HEK293 (cell line): ENCODE results near the gene EPHA2.

Source experiments
- CTCF ChIA-PET: fragments of 350-600 bp; formaldehyde crosslinking; extraction: SDS; loops from one replicate; lab custom pipeline; 2021; ENCODE audit warnings: antibody characterized with exemption; lab: Yijun Ruan, JAX
- POLR2A ChIA-PET: fragments of 300-600 bp; formaldehyde crosslinking; extraction: SDS; loops from one replicate; lab custom pipeline; 2020; ENCODE audit warnings: antibody characterized with exemption, inconsistent platforms; lab: Yijun Ruan, JAX
- H3K27ac ChIP-seq: fragments of 200-500 bp; sonication (Bioruptor generic); 2 replicates; pipeline ENCODE4 v1.5.1; 2014; ENCODE audit warnings: low read depth, low read length, control low read depth, inconsistent platforms; ENCODE audit errors: extremely low read depth
- H3K36me3 ChIP-seq, 2 experiments: fragments of 200-500 bp in 1 of 2; sonication (Bioruptor generic) in 1 of 2; 1 replicate in 1 of 2; 2 replicates in 1 of 2; pipeline ENCODE4 v1.5.1; 2014 to 2017; ENCODE audit warnings: inconsistent platforms in 2 of 2, low read length in 2 of 2; ENCODE audit not compliant: control insufficient read depth in 2 of 2, insufficient read depth in 1 of 2
- H3K4me1 ChIP-seq: fragments of 200-500 bp; sonication (Bioruptor generic); 2 replicates; pipeline ENCODE4 v1.5.1; 2014; ENCODE audit warnings: mild to moderate bottlenecking, low read length, inconsistent platforms; ENCODE audit not compliant: control insufficient read depth, insufficient read depth
- H3K4me3 ChIP-seq: 2 replicates; pipeline ENCODE4 v1.5.1; 2011; ENCODE audit warnings: low read depth, mild to moderate bottlenecking, control low read depth, low read length, moderate library complexity
- H3K9me3 ChIP-seq: fragments of 200-500 bp; sonication (Bioruptor generic); 2 replicates; pipeline ENCODE4 v1.5.1; 2014; ENCODE audit warnings: low read depth, low read length, inconsistent platforms; ENCODE audit not compliant: control insufficient read depth, insufficient read depth
- HOXA7 ChIP-seq: sonication (generic); formaldehyde crosslinking; IDR thresholded peaks from 2 replicates; pipeline ENCODE4 v1.8.1; 2022; ENCODE audit warnings: missing genetic modification reagents, borderline replicate concordance
- KLF8 ChIP-seq: fragments of 450-650 bp; formaldehyde crosslinking; IDR thresholded peaks from 2 replicates; pipeline ENCODE4 v1.5.1; 2016; ENCODE audit warnings: missing biosample characterization, missing genetic modification characterization
- RBAK ChIP-seq: fragments of 450-650 bp; formaldehyde crosslinking; IDR thresholded peaks from 2 replicates; pipeline ENCODE4 v1.5.1; 2016; ENCODE audit warnings: missing biosample characterization, missing genetic modification characterization
- SALL2 ChIP-seq: fragments of 450-650 bp; formaldehyde crosslinking; IDR thresholded peaks from 2 replicates; pipeline ENCODE4 v1.5.0; 2017; ENCODE audit warnings: missing biosample characterization, mild to moderate bottlenecking, missing genetic modification characterization, borderline replicate concordance
- SCRT1 ChIP-seq: fragments of 450-650 bp; formaldehyde crosslinking; IDR thresholded peaks from 2 replicates; pipeline ENCODE4 v1.5.1; 2016; ENCODE audit warnings: missing biosample characterization, missing genetic modification characterization, borderline replicate concordance
- TSHZ1 ChIP-seq: fragments of 450-650 bp; formaldehyde crosslinking; IDR thresholded peaks from 2 replicates; pipeline ENCODE4 v1.5.1; 2016; ENCODE audit warnings: missing biosample characterization, missing genetic modification characterization, borderline replicate concordance
- ZBTB49 ChIP-seq: fragments of 450-650 bp; formaldehyde crosslinking; IDR thresholded peaks from 2 replicates; pipeline ENCODE4 v1.5.1; 2016; ENCODE audit warnings: missing biosample characterization, missing genetic modification characterization, low read depth
- ZNF148 ChIP-seq: fragments of 450-650 bp; formaldehyde crosslinking; IDR thresholded peaks from 2 replicates; pipeline ENCODE4 v1.5.0; 2017; ENCODE audit warnings: missing biosample characterization, missing genetic modification characterization, borderline replicate concordance
- ZNF214 ChIP-seq: fragments of 450-650 bp; formaldehyde crosslinking; IDR thresholded peaks from 2 replicates; pipeline ENCODE4 v1.5.1; 2017; ENCODE audit warnings: missing biosample characterization, mild to moderate bottlenecking, missing genetic modification characterization, borderline replicate concordance
- ZNF280C ChIP-seq: fragments of 450-650 bp; formaldehyde crosslinking; IDR thresholded peaks from 2 replicates; pipeline ENCODE4 v1.5.1; 2016; ENCODE audit warnings: missing biosample characterization, missing genetic modification characterization
- ZNF366 ChIP-seq: fragments of 450-650 bp; formaldehyde crosslinking; conservative IDR thresholded peaks from 2 replicates; pipeline ENCODE4 v1.5.1; 2016; ENCODE audit warnings: missing biosample characterization, missing genetic modification characterization
- ZNF391 ChIP-seq: fragments of 450-650 bp; formaldehyde crosslinking; IDR thresholded peaks from 2 replicates; pipeline ENCODE4 v1.5.1; 2016; ENCODE audit warnings: low read depth, missing biosample characterization, missing genetic modification characterization, borderline replicate concordance
- ZNF449 ChIP-seq: fragments of 450-650 bp; formaldehyde crosslinking; IDR thresholded peaks from 2 replicates; pipeline ENCODE4 v1.5.1; 2017; ENCODE audit warnings: missing biosample characterization, mild to moderate bottlenecking, missing genetic modification characterization, moderate library complexity
- ZNF521 ChIP-seq: fragments of 450-650 bp; formaldehyde crosslinking; IDR thresholded peaks from 2 replicates; pipeline ENCODE4 v1.5.1; 2017; ENCODE audit warnings: missing biosample characterization, mild to moderate bottlenecking, missing genetic modification characterization
- ZNF555 ChIP-seq: fragments of 450-650 bp; formaldehyde crosslinking; conservative IDR thresholded peaks from 2 replicates; pipeline ENCODE4 v1.5.1; 2017; ENCODE audit warnings: missing biosample characterization, mild to moderate bottlenecking, missing genetic modification characterization, inconsistent platforms
- ZNF560 ChIP-seq: fragments of 450-650 bp; formaldehyde crosslinking; IDR thresholded peaks from 2 replicates; pipeline ENCODE4 v1.5.1; 2017; ENCODE audit warnings: missing biosample characterization, missing genetic modification characterization, borderline replicate concordance
- ZNF596 ChIP-seq: fragments of 450-650 bp; IDR thresholded peaks from 2 replicates; pipeline ENCODE4 v1.5.0; 2018; ENCODE audit warnings: missing biosample characterization, mild to moderate bottlenecking, missing genetic modification characterization, moderate library complexity
- ZNF610 ChIP-seq: fragments of 450-650 bp; formaldehyde crosslinking; IDR thresholded peaks from 2 replicates; pipeline ENCODE4 v1.5.1; 2016; ENCODE audit warnings: missing biosample characterization, missing genetic modification characterization, borderline replicate concordance
- ZNF621 ChIP-seq: fragments of 450-650 bp; formaldehyde crosslinking; IDR thresholded peaks from 2 replicates; pipeline ENCODE4 v1.5.1; 2017; ENCODE audit warnings: missing biosample characterization, missing genetic modification characterization
- ZNF645 ChIP-seq: fragments of 450-650 bp; formaldehyde crosslinking; IDR thresholded peaks from 2 replicates; pipeline ENCODE4; 2016; ENCODE audit warnings: missing biosample characterization, missing genetic modification characterization
- ZNF777 ChIP-seq: fragments of 450-650 bp; formaldehyde crosslinking; IDR thresholded peaks from 2 replicates; pipeline ENCODE4 v1.5.1; 2017; ENCODE audit warnings: missing biosample characterization, missing genetic modification characterization, borderline replicate concordance
- ZSCAN16 ChIP-seq: fragments of 450-650 bp; formaldehyde crosslinking; IDR thresholded peaks from 2 replicates; pipeline ENCODE4 v1.5.1; 2016; ENCODE audit warnings: missing biosample characterization, missing genetic modification characterization
- ZSCAN23 ChIP-seq: fragments of 450-650 bp; formaldehyde crosslinking; IDR thresholded peaks from 2 replicates; pipeline ENCODE4 v1.5.1; 2016; ENCODE audit warnings: missing biosample characterization, missing genetic modification characterization

EPHA2 gene

GRCh38 chr1:16143005-16143565 is 12.8 kb downstream of the EPHA2 start:
- Histone ChIP-seq H3K4me3 (no peak overlapping the region), H3K4me1 (peaks cover 4% of the 10 kb centered on the region; the same call in 1 of the 2 replicates), H3K36me3 (peaks cover 5 to 81% of the 10 kb centered on the region in 2 experiments; a peak in 2 of 3 replicates), H3K27ac (no peak overlapping the region), H3K9me3 (no peaks in the 10 kb centered on the region)
- ChIA-PET POLR2A (interaction anchor here (1.1 kb wide), 2 partner anchors 9 to 12 kb away, joined by 3 to 7 read pairs; partner anchors contain the start of gene EPHA2), CTCF (interaction anchor here (5.9 kb wide), 1 partner anchor 61 kb away, joined by 39 read pairs; no protein-coding TSS in a partner anchor)
- TF ChIP-seq ZNF621 (no peak), ZNF521 (no peak), TSHZ1 (tag by site-specific recombination) (no peak), RBAK (tag by site-specific recombination) (no peak), SALL2 (no peak), ZNF366 (tag by site-specific recombination) (peak; percentile 98), ZBTB49 (tag by site-specific recombination) (no peak), ZNF610 (tag by site-specific recombination) (no peak), ZNF645 (tag by site-specific recombination) (no peak), ZNF449 (tag by site-specific recombination) (no peak), ZSCAN16 (tag by site-specific recombination) (no peak), ZNF555 (no peak), ZNF280C (no peak), ZNF148 (tag by site-specific recombination) (no peak), ZNF560 (tag by site-specific recombination) (no peak), HOXA7 (CRISPR knock-in tag) (no peak), ZNF777 (tag by site-specific recombination) (no peak), SCRT1 (peak; percentile 93), ZNF214 (tag by site-specific recombination) (no peak), KLF8 (0 out of 2 replicates have a peak, but pooled peaks have one; percentile 13), ZNF596 (tag by site-specific recombination) (no peak), ZSCAN23 (no peak), ZNF391 (tag by site-specific recombination) (no peak)
